NOMO-1 (cell line): ENCODE measurements around the gene CADPS.

Source experiments
- DNase-seq, 2 experiments: peaks; one replicate each; lab custom pipeline; 2025; ENCODE audit not compliant: unreplicated experiment in 2 of 2; lab: John Stamatoyannopoulos, UW

The CADPS gene

DNA sequence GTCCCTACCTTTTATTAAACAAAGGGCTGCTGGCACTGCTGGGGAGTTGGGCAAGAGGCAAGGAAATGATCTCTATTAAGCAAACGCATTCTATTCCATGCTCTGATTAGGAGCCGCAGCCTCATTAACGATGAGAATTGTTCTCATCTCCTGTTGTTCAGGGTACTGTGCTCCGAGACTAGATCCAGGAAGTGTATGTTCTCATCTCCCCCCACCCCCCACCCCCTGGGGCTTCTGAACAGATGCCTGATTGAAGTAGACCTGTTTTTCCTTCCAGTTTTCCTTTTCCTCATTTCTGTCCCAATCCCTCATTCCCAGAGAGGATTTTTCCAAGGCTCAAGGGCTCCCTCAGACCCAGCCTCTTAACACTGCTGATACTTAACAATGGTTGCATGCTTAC, 420.3 kb downstream of the CADPS start:
- DNase-seq, result no peak

DNA sequence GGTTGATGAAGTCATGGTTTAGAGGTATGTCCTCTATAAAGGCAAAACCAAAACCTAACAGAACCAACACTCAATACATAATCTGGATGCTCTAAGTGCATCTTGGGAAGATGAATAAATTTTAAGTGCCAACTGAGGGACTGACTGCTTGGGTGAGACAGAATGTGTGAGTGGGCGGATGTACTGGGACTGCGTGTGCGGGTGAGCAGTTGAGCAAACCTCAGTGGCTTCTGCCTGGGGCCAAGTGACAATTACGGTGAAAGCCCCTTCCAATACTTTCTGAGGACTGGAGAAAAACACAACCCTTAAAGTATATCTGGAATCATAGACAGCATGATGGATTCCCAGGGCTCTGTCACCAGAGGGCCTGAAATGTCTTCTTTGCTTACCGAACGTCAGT, 421.8 kb downstream of the CADPS start:
- no peak for DNase-seq

DNA sequence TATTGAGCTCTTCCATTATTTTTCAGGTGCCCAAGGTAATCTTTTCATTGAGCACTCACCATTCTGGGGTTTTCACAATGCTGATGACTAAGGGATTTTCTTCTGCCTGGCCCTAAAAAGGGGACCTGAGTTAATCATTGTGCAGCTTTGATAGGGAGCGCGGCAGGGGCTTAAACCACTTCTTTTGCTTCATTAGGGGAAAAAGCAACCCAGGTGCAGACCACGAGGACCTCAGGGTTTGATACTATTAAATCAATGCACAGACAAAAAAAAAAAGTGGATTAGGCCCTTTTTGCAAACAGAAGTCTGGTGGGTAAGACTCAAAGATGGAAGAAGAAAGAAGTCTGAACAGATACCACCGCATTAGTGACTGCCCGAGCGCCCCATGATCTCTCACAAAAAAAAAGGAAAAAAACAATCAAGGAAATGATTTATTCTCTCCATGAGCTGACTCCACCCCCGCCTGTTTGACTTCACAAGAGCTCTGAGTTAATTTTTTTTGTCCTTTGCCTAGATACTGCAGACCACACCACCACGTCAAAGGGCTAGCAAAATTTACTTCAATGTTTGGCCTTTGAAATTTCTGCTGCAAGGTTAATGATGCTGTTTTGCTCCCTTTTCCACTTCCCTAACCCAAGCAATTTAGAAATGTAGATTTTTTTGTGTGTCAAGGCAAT, 423.9 kb downstream of the CADPS start:
- no peak for DNase-seq

DNA sequence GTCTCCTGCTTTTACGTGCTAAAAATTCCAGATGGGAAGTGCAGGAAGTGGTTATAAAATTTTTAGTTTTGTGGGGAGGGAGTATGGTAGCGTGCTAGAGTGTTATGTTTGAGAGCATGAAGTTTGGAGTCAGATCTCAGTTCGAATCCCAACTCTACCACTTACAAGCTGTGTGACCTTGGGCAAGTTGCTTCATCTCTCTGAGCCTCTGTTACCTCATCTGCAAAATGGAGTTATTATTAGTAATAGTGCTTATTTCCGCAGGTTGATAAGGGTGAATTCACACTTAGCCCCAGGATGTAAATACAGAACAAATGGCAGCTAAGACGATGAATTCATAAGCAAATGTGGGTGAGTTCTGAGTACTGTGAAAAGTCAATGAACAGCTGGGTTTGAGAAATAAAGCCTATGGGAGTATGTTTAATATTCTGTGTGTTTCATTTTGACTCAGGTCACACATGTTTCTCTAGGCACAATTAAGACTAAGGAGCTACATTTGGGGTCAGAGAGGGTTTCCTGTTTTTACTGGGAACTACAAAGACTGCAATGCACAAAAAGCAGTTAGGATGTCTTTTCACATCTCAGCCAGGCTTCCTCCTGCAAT, 428.8 kb downstream of the CADPS start:
- no peak for DNase-seq

DNA sequence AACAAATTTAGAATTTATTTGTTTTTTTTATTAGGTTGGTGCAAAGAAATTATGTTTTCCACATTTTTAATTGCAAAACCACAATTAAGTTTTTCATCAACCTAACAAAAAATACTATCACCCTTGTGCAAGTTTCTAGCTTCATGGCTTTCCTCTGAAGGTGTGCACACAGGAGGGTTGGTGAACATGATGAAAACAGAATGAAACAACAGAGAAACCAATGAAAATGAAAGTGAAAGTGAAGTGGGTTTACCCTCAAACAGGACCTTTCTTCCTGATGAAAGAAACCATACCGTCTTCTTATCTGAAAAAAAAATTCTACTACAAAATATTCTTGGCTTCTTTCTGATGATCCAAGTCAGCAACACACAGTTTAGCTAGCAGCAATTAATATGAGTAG, 429.9 kb downstream of the CADPS start:
- peak in 1 of 2 experiments; percentile 7 for DNase-seq

DNA sequence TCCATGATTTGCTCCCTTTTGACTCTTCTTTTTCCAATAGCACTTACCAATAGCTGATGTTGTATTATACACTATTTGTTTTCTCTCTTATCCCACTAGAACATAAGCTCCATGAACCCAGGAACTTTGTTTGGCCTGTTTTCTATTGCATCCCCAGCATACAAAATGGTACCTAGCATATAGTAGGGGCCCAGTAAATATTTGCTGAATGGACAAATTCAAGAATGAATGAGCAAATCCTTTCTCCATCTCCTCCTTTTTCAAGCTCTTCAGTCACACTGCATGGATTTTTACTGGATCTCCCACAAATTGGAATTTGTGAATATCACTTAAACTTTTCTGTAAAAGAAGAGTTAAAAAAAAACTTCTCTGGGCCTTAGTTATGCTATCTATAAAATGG, 435.2 kb downstream of the CADPS start:
- no peak for DNase-seq

DNA sequence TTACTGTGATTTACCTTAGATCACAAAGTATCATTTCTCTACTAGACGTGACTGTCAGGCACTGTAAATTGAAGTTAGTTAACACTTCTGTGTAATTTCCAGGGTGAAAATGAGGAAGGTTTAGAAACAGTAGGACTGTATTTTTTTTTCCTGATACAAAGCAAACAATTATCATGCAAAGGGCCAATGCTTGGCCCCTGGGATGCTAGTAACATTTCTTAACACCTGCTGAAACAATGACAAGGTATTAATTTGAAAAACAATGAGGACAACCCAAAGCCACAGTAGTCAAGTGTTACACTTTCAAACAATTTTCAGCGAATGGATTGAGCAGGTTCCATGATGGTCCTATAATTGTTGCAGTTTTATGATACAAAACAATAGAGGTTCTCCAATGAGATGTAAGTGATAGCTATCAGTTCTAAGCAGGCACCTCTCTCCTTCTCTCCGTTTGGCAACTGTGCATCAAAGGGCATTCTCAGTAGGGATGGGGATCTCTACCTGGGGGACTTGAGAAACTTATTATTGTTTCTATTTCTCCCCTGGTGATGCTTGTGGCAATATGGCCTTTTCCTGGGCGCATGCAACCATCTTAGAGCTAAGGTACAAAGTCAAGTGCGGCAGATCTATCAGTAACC, 435.9 kb downstream of the CADPS start:
- no peak for DNase-seq

DNA sequence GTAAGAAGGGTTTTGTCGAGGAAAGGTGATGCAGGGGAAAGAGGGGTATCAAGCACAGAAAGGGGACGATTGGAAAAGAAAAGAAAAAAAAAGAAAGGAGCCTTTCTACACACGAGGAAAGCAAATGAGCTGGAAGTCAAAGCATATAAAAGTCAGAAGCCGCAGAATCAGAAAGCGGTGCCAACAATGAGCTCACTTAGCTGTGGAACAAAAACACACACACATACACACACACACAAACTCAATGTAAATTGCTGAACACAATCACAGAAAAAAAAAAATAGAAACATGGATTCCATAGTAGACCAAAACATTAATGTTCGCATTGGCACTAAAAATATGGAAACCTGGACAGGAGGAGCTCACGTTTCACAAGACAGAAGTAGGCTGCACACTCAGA, 438.4 kb downstream of the CADPS start:
- no peak for DNase-seq

DNA sequence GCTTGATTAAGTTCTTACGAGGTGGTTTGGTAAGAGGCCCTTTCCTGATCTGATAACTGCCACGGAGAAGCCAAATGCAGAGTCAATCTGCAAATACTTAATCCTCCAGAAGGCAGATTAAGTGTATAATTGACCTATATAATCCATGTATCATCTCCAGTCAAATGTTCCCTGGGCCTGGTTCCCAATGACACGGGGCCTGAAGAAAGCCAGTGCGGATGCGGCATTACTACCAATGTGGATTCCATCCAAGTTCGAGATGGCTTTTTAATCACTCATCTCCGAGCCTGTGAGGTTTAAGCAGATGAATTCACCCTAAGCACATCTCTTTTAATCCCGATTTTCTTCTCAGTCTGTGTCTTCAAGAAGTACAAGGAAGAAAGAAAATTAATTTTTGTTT, 441.8 kb downstream of the CADPS start:
- no peak for DNase-seq

DNA sequence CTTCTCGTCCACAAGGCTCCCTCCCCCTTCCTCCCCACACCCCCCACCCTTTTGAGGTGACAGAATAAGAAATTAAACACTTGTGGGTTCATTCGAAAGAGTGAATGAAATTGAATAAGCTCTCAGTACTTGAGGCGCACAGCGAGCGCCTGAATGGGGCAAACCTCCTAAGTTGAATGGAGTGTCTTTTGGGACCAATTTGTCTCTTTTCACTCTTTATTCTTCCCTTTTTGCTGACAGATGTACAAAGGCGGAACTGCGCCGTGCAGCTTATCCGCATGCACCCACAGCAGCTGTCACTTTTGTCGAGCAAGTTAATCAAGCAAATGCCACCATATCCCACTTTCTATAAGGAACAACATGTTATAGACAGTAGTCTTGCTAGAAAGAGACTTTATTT, 454.0 kb downstream of the CADPS start:
- DNase-seq, result no peak

DNA sequence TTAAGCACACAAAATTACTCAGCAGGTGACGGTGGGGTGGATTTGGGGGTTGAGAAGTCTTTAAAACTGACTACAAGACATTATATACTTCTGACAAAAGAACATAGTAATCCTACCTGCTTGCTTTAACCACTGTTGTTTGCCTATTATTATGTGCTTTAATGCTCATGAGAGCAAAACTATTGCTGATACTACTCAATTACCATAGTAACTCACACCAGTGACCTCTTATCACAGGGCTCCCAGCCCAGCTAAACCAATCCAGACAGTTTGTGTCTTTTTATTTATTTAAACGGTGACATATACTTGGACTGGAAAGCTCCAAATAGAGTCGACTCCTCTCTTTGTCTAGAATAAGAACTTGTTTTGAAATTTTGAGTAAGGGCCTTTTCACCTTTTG, 459.1 kb downstream of the CADPS start:
- no peak for DNase-seq

DNA sequence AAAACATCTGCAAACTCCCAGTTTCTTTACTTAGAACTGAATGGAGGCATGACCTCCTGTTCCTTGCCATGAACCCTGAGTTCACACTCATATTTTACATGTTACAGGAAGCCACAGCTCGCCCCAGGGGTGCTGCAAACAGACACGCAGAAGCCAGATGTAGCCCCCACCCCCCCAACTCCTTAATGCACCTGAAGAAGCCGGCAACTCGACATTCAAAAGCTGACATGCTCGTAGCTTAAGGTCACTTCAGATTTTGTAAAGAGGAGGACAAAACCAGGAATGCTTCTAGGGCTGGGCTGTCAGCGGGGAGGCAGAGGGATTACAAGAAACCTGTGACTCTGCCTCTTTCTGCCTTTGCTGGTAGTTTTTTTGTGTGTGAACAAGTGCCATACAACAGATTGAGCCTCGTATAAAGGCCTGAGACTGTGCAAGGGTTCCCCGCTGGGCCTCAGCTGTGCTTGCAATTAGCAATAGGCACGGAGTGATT, 459.9 kb downstream of the CADPS start:
- no peak for DNase-seq

DNA sequence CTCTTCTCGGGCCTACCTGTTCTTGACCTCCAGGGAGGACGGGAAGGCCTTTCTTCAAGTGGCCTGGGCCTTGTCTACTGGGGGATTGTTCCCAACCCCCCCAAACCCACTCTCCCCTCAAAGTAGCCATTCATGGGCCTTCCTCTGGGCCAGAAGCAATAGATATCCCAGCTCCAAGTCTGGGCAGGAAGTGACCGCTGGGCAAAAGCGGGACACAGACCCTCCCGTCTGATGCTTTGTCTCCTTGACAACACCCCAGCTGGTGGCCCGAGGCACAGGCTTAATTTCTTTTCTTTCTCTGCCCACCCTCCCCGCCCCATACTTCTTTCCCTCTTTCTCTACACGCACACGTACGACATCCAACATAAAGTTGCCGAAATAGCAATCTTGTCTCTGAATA, 460.4 kb downstream of the CADPS start:
- DNase-seq, result no peak

DNA sequence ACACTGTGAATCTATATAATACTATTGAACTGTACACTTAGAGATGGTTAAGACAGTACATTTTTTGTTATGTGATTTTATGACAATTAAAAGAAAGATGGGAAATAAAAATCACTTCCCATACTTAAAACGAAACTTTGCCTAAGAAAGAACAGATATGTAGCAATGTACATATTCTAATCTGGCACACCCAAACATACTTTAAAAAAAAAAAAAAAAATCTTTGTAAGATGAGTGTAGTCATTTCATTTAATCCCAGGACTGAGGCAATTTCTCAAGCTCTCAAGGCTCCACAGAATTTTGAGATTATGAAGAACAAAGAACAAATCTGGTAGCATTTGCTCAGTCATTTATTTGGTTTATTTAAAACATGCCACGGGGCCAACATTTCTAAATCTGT, 461.5 kb downstream of the CADPS start:
- DNase-seq, result no peak

DNA sequence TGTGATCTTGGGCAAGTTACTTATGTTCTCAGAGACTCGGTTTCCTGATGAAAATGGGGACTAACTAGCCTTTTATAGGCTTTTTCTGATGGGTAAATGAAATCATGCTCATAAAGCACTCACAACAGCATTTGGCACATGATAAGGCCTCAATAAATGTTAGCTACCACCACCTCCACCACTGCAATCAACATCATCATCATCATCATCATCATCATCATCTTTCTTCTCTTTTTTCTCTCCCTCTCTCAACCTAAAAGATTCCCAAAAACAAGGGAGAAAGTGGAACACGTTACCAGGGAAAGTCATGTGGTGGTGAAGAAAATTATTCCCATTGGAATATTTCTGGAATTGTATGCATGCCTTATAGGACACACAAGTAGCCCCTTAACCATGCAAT, 468.3 kb downstream of the CADPS start:
- DNase-seq, result no peak

DNA sequence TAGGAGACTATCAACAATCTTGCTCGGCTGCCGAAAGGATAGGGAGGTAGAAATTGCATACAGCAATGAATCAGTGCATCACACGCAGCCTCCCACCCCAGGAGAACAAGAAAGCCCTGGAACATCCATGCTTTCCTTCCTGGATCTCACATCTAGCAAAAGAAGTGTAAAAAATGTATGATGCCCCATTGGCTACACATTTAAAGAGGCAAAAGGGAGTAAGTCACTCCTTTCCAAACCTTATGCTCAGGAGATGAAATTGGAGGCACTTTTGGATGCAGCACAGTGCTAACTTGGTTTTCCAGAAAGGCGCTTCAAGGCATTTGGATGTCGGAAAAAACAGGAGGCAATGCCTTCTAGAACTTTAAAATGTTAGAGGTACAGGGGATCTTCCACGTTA, 469.6 kb downstream of the CADPS start:
- no peak for DNase-seq

DNA sequence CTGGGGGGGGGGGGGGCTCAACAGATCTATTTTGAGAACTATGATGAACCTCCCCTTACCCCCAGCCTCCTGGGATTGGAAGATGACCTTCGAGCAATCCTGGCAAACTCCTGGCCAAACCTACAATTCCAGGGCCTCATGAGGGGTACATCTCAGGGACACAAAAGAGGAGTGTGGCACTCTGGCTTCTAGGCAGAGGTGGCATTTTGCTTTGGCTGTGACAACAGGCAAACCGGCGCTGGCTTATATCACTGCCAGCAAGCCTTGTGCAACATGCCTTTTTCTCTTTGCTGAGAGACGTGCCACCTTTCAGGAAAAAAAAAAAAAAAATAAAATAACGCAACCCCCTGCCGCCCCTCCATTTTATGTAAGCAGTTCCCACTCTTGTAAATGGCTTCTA, 470.1 kb downstream of the CADPS start:
- DNase-seq, result no peak

DNA sequence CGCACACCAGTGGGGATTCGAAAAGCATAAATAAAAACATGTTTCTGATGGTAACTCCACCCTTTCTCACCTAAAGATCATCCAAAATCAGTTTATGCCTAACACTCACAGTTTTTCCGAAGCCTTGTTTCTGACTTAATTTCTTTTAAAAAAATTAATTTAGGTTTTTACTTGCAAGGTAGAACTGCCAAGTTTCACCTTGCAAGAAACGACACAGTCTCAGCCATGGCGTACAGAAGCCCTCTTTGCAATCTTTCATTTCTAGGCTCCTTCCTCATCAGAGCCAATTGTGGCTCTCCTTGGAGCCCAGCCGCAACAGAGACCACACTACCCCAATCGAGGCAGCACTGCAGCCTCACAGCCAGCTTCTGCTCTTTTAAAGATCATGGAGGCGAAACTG, 470.9 kb downstream of the CADPS start:
- no peak for DNase-seq

DNA sequence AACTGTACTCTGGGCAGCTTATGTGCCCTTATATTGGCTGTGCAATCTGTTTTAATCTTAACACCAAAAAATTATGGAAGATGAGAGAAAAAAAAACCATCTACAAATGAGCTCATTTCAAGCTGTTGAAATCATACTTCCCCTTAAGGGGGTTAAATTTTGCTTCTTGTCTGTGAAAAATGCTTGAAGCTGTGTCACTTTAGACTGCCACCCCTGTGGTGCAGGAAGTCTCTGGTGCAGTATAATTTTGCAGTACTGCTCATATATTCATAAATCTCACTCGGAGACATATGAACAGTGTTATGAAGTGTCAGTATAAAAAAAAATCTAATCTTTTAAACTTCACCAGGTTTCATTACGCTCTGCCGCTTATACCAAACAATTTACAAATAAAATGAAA, 471.5 kb downstream of the CADPS start:
- no peak for DNase-seq

DNA sequence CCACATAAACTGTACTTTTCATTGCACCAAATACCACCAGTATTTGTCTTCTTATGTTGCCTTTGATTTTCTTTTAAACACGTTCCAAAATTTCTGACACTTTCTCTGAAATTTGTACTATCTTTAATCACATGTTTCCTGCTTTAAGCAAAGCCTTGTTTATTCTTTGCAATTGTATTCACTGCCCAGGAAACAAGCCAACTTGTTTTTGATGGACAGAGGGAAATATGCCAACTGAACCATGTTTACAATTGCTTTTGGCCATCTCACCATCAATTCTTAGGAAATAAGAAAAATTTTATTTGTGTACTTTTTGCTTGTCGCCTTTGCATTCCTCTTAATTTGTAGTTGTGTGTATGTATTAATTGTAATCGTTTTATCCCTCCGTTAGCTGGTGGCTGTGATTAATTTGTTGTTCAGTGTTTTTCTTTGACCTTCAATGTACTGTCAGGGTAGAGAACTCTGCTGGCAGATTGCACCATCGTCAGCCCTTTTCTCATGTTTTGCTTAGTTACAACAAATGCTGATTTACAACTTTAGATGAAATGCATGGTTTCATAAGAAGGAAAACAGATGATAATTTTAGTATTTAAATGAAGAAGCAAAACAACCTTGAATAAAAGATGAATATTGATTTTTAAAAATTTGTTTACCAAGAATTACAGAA, 482.5 kb downstream of the CADPS start:
- no peak for DNase-seq

DNA sequence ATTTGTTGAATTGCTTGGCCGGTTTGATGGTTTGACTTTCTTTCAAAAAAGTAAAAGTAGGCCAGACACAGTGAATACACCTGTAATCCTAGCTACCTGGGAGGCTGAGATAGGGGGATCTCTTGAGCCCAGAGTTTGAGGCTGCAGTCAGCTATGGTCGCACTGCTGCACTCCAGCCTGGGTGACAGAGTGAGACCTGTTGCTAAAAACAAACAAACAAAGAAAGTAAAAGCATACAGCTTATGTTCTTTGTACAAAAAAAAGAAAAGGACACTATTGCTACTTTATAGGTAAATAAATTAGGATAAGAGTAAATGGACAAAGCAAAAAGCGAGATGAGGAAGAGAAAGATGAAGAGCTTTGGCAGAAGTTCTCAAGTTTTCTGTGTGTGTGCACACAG, 488.0 kb downstream of the CADPS start:
- no peak for DNase-seq

DNA sequence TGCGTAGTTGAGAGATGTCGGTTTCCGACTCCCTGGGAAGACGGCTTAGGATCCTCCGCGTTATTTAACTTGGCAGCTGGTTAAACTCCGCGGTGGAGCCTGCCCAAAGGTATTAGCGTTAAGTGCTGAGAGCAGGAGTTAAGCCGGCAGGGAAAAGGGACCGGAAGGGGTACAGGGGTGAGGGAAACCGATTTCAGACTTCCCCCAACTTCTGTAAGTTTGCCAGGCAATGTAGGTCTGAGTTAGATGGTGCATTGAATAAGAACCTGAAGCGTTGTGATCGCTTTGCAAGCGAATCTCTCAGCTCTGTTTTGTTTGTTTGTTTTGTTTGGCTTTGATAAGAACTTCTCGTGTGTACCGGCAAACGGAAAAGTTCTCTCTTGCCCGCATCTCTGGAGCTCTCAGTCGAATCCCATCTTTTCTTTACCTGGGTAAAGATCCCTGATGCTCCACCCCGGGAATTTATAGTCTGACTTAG, 495.9 kb downstream of the CADPS start:
- DNase-seq, result no peak
